Endothelial cell of umbilical vein (primary cell): ENCODE results near the gene RPA1.

ENCODE experiments used
- EZH2 ChIP-seq: IDR thresholded peaks from 2 replicates; pipeline ENCODE4 v1.6.1; 2012; ENCODE audit warnings: borderline replicate concordance, low read depth, mild to moderate bottlenecking, moderate library complexity, low read length, inconsistent platforms; ENCODE audit not compliant: severe bottlenecking
- GATA2 ChIP-seq: IDR thresholded peaks from 2 replicates; pipeline ENCODE4 v1.7.0; 2011; ENCODE audit warnings: low read depth, mild to moderate bottlenecking, moderate library complexity, mixed read lengths, low read length; ENCODE audit not compliant: insufficient read length, insufficient read depth
- JUN ChIP-seq: IDR thresholded peaks from 2 replicates; pipeline ENCODE4 v1.6.1; 2011; ENCODE audit warnings: borderline replicate concordance, low read depth; ENCODE audit not compliant: insufficient read length, insufficient read depth
- MYC ChIP-seq: IDR thresholded peaks from one replicate; pipeline ENCODE4 v1.6.1; 2011; ENCODE audit warnings: mild to moderate bottlenecking, low read depth, low read length
- POLR2A ChIP-seq: IDR thresholded peaks from 2 replicates; pipeline ENCODE4 v1.6.1; 2012; ENCODE audit warnings: low read depth, mild to moderate bottlenecking, control low read depth, low read length
- POLR2AphosphoS5 ChIP-seq: IDR thresholded peaks from 2 replicates; pipeline ENCODE4 v1.6.1; 2012; ENCODE audit warnings: low read depth, mild to moderate bottlenecking, control low read depth, low read length, moderate library complexity; ENCODE audit not compliant: insufficient read depth
- TF ChIP-seq, protein P1 (sequence below), 2 donors: IDR thresholded peaks; 1 replicate in 1 of 2; 2 replicates in 1 of 2; pipeline ENCODE4 v1.5.1; 2011; ENCODE audit warnings: low read length in 2 of 2, mild to moderate bottlenecking in 2 of 2, moderate library complexity in 2 of 2, control low read depth in 1 of 2, inconsistent platforms in 1 of 2, low read depth in 1 of 2; ENCODE audit not compliant: insufficient read depth in 1 of 2; ENCODE audit errors: extremely low read depth in 1 of 2

GRCh38 chr17:1936766-1937165 is 107.0 kb downstream of the RPA1 start:
- TF ChIP-seq, protein P1, sequence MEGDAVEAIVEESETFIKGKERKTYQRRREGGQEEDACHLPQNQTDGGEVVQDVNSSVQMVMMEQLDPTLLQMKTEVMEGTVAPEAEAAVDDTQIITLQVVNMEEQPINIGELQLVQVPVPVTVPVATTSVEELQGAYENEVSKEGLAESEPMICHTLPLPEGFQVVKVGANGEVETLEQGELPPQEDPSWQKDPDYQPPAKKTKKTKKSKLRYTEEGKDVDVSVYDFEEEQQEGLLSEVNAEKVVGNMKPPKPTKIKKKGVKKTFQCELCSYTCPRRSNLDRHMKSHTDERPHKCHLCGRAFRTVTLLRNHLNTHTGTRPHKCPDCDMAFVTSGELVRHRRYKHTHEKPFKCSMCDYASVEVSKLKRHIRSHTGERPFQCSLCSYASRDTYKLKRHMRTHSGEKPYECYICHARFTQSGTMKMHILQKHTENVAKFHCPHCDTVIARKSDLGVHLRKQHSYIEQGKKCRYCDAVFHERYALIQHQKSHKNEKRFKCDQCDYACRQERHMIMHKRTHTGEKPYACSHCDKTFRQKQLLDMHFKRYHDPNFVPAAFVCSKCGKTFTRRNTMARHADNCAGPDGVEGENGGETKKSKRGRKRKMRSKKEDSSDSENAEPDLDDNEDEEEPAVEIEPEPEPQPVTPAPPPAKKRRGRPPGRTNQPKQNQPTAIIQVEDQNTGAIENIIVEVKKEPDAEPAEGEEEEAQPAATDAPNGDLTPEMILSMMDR (IDR thresholded peaks at IDR 0.05; ENCODE audit: extremely low read depth in 1 of 2, insufficient read depth in 1 of 2, low read depth in 1 of 2, low read length in 2 of 2): no peak
- no peak for TF ChIP-seq POLR2A
- no peak for TF ChIP-seq GATA2
- TF ChIP-seq POLR2AphosphoS5: no peak
- TF ChIP-seq MYC: no peak
- TF ChIP-seq JUN: no peak
- TF ChIP-seq EZH2: no peak
